Endothelial cell of umbilical vein (primary cell): Measurements from ENCODE around the gene RGS7.

Experiments
- EZH2 ChIP-seq: IDR thresholded peaks from 2 replicates; pipeline ENCODE4 v1.6.1; 2012; ENCODE audit warnings: borderline replicate concordance, low read depth, mild to moderate bottlenecking, moderate library complexity, low read length, inconsistent platforms; ENCODE audit not compliant: severe bottlenecking
- FOS ChIP-seq: IDR thresholded peaks from 2 replicates; pipeline ENCODE4 v1.6.1; 2011; ENCODE audit warnings: mild to moderate bottlenecking, low read length, moderate library complexity, borderline replicate concordance; ENCODE audit not compliant: insufficient read depth
- JUN ChIP-seq: IDR thresholded peaks from 2 replicates; pipeline ENCODE4 v1.6.1; 2011; ENCODE audit warnings: borderline replicate concordance, low read depth; ENCODE audit not compliant: insufficient read length, insufficient read depth
- MAX ChIP-seq: IDR thresholded peaks from 2 replicates; pipeline ENCODE4 v1.6.1; 2011; ENCODE audit not compliant: insufficient read depth, insufficient read length
- POLR2A ChIP-seq: IDR thresholded peaks from 2 replicates; pipeline ENCODE4 v1.6.1; 2012; ENCODE audit warnings: low read depth, mild to moderate bottlenecking, control low read depth, low read length
- POLR2AphosphoS5 ChIP-seq: IDR thresholded peaks from 2 replicates; pipeline ENCODE4 v1.6.1; 2012; ENCODE audit warnings: low read depth, mild to moderate bottlenecking, control low read depth, low read length, moderate library complexity; ENCODE audit not compliant: insufficient read depth
- TF ChIP-seq, protein P1 (sequence below), 2 donors: IDR thresholded peaks; 1 replicate in 1 of 2; 2 replicates in 1 of 2; pipeline ENCODE4 v1.5.1; 2011; ENCODE audit warnings: low read length in 2 of 2, mild to moderate bottlenecking in 2 of 2, moderate library complexity in 2 of 2, control low read depth in 1 of 2, inconsistent platforms in 1 of 2, low read depth in 1 of 2; ENCODE audit not compliant: insufficient read depth in 1 of 2; ENCODE audit errors: extremely low read depth in 1 of 2

DNA sequence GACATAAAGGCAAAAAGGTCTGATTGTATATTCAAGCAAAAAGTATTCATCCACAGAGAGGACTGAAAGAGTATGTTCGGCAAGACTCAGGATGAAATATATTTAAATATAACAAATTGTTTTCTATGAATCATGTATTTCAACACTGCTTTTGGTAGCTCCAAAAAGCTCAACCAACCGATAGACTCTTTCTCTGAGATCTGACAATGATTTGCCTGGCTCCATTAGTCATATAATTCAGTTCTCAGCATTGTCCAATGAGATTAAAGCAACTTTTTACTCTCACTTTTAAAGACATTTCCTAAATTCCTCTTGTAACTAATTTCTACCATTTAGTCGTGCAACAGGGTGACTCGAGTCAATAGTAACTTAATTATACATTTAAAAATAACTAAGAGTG is 426.0 kb downstream of the RGS7 start:
- TF ChIP-seq, protein P1, sequence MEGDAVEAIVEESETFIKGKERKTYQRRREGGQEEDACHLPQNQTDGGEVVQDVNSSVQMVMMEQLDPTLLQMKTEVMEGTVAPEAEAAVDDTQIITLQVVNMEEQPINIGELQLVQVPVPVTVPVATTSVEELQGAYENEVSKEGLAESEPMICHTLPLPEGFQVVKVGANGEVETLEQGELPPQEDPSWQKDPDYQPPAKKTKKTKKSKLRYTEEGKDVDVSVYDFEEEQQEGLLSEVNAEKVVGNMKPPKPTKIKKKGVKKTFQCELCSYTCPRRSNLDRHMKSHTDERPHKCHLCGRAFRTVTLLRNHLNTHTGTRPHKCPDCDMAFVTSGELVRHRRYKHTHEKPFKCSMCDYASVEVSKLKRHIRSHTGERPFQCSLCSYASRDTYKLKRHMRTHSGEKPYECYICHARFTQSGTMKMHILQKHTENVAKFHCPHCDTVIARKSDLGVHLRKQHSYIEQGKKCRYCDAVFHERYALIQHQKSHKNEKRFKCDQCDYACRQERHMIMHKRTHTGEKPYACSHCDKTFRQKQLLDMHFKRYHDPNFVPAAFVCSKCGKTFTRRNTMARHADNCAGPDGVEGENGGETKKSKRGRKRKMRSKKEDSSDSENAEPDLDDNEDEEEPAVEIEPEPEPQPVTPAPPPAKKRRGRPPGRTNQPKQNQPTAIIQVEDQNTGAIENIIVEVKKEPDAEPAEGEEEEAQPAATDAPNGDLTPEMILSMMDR (IDR thresholded peaks at IDR 0.05; ENCODE audit: extremely low read depth in 1 of 2, insufficient read depth in 1 of 2, low read depth in 1 of 2, low read length in 2 of 2): no peak
- TF ChIP-seq EZH2 (no peak), POLR2A (no peak), POLR2AphosphoS5 (no peak), MAX (no peak), JUN (no peak), FOS (no peak)
